NT2/D1 (cell line): Measurements from ENCODE around the gene MAPK10.

Experiments used
- SUZ12 ChIP-seq: IDR thresholded peaks from 2 replicates; pipeline ENCODE4 v1.6.1; 2011; ENCODE audit not compliant: insufficient read length, insufficient read depth; ENCODE audit errors: extremely low read depth
- YY1 ChIP-seq: IDR thresholded peaks from 2 replicates; pipeline ENCODE4 v1.6.1; 2011; ENCODE audit not compliant: insufficient read length, insufficient read depth
- ZNF274 ChIP-seq: IDR thresholded peaks from 2 replicates; pipeline ENCODE4 v1.6.1; 2011; ENCODE audit warnings: mild to moderate bottlenecking, low read depth, low read length

- TF ChIP-seq YY1, result no peak
- TF ChIP-seq SUZ12, result no peak
- no peak for TF ChIP-seq ZNF274
Measured at GRCh38 chr4:86060341-86060740, 299.5 kb downstream of the MAPK10 start.
